HG03139 (cell line): ENCODE results near the gene ABCA7.

Experiments
- ATAC-seq: cut with Tn5 transposase; IDR thresholded peaks from one replicate; pipeline ENCODE4 v1.9.1; 2021; ENCODE audit not compliant: unreplicated experiment

ABCA7 gene

GRCh38 chr19:1039646-1040475 is at the start of gene ABCA7:
Gene ABCA7, plus strand, starts transcription at chr19:1040107. Its CDS starts 1,255 bp downstream, at chr19:1041362.
- ATAC-seq: peak; percentile 62

GRCh38 chr19:990119-990571 is 49.8 kb upstream of the ABCA7 start:
- ATAC-seq: no peak

GRCh38 chr19:990746-991145 is 49.2 kb upstream of the ABCA7 start:
- ATAC-seq: no peak

GRCh38 chr19:991174-991931 is 48.6 kb upstream of the ABCA7 start:
- no peak for ATAC-seq

- no peak for ATAC-seq
Measured at GRCh38 chr19:991932-992669, 47.8 kb upstream of the ABCA7 start.

GRCh38 chr19:992670-993055 is 47.2 kb upstream of the ABCA7 start:
- ATAC-seq: no peak

- ATAC-seq: no peak
Measured at GRCh38 chr19:993361-993830, 46.5 kb upstream of the ABCA7 start.

GRCh38 chr19:993831-994393 is 46.0 kb upstream of the ABCA7 start:
- no peak for ATAC-seq

- no peak for ATAC-seq
Measured at GRCh38 chr19:994516-994915, 45.4 kb upstream of the ABCA7 start.

GRCh38 chr19:995051-995827 is 44.7 kb upstream of the ABCA7 start:
- ATAC-seq: no peak

GRCh38 chr19:996051-996838 is 43.7 kb upstream of the ABCA7 start:
- ATAC-seq: no peak

- no peak for ATAC-seq
Measured at GRCh38 chr19:998064-998463, 41.8 kb upstream of the ABCA7 start.

- no peak for ATAC-seq
Measured at GRCh38 chr19:999379-999719, 40.6 kb upstream of the ABCA7 start.

GRCh38 chr19:1000095-1000494 is 39.8 kb upstream of the ABCA7 start, which contains the start of gene GRIN3B:
Gene GRIN3B, plus strand, starts transcription at chr19:1000419. Its CDS starts 19 bp downstream, at chr19:1000438.
- ATAC-seq: no peak

- ATAC-seq: no peak
Measured at GRCh38 chr19:1000591-1001537, 39.0 kb upstream of the ABCA7 start.

GRCh38 chr19:1001538-1002166 is 38.3 kb upstream of the ABCA7 start:
- no peak for ATAC-seq

- no peak for ATAC-seq
Measured at GRCh38 chr19:1002600-1002999, 37.3 kb upstream of the ABCA7 start.

- no peak for ATAC-seq
Measured at GRCh38 chr19:1003283-1003682, 36.6 kb upstream of the ABCA7 start.
